ENCODE measurements around the gene MYO16. TPM values are rescaled to one million over a fixed set of nuclear protein-coding genes. Genes with fewer than 3 reads are reported as not detected.

The MYO16 gene
- total RNA-seq, 4 donors from 2014 or later = 0.54 to 3.8 (median 1.5) TPM

DNA sequence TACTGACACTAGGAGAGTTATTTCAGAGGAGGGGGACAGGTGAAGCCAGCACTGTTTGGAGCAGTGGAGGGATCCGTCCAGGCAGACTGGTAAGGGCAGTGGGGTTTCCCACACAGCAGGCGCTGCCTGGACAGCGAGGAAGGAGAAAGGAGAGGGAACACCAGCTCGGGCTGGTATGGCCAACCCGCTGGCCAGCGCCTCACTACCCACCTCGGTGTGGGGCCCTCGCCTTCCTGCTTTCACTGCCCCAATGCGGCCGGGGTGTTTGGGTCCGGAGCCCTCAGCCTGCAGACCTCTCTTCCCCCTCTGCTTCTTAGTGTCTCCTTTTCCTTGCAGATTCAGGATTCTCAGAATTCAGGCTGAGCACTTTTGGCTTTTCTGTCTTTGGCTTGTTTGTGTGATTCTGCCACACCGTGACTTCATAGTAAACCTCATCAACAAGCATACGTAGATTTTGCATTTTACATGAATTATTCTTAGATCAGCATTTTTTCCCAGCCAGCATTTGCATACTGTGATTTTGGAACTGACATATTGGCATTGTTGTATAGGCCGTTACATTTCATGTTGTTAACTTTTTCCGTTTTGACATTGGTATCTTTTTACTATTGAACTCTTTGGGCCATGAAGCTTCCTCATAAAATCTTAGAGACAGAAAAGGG is 294.1 kb downstream of the MYO16 start:
- H3K27me3 ChIP-seq = no peaks in the 10 kb centered on the region
- H3K4me3 ChIP-seq = no peak overlapping the region
- no peak for TF ChIP-seq POLR2A (IDR thresholded peaks at IDR 0.05)
- TF ChIP-seq EP300 (IDR thresholded peaks at IDR 0.05) = no peak
- no peak for TF ChIP-seq CTCF (IDR thresholded peaks at IDR 0.05)
- TF ChIP-seq POLR2AphosphoS5 (IDR thresholded peaks at IDR 0.05) = no peak
- 87 to 92% methylated on average over 4 to 10 of the region's 15 CpGs for WGBS, 2 donors (ENCODE audit: low coverage in 1 of 2)
- H3K4me1 ChIP-seq = peaks cover 0 to 9% (median 0%) of the 10 kb centered on the region in 3 donors
- no peak for ATAC-seq
- H3K36me3 ChIP-seq = no peaks in the 10 kb centered on the region
- no peak overlapping the region for H3K27ac ChIP-seq
- H3K9me3 ChIP-seq = no peaks in the 10 kb centered on the region

GRCh38 chr13:108924134-108924533 is 294.7 kb downstream of the MYO16 start:
- no peaks in the 10 kb centered on the region for H3K36me3 ChIP-seq
- no peaks in the 10 kb centered on the region for H3K27me3 ChIP-seq
- TF ChIP-seq CTCF (IDR thresholded peaks at IDR 0.05) (no peak), EP300 (IDR thresholded peaks at IDR 0.05) (no peak), POLR2AphosphoS5 (IDR thresholded peaks at IDR 0.05) (no peak), POLR2A (IDR thresholded peaks at IDR 0.05) (no peak)
- no peak overlapping the region for H3K4me3 ChIP-seq
- no peak for ATAC-seq
- no peak overlapping the region for H3K27ac ChIP-seq
- H3K9me3 ChIP-seq = no peaks in the 10 kb centered on the region
- peaks cover 0 to 8% (median 0%) of the 10 kb centered on the region in 3 donors for H3K4me1 ChIP-seq
- WGBS, 2 donors (ENCODE audit: low coverage in 1 of 2) = 58 to 73% methylated on average over 3 to 5 of the region's 5 CpGs

DNA sequence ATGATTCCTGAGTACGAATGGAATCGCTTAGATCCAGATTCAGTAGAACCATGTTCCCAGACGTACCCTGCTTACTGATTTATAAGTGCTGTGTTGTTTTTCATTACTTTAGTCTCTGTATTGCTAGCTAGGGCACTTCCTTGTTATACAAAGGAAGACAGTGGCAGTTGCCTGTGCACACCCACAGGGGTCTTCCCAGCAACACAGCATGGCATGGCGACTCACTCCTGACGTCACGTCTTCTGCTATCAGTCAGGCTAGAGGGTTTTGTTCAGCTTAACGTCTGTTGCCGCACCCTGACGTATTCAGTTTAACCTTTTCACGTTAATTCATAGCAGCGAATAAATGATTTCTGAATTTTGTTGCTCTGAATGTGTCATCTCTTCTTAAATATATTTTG is 295.1 kb downstream of the MYO16 start:
- H3K9me3 ChIP-seq = no peaks in the 10 kb centered on the region
- no peak for TF ChIP-seq POLR2AphosphoS5 (IDR thresholded peaks at IDR 0.05)
- WGBS, 2 donors (ENCODE audit: low coverage in 1 of 2) = 92 to 96% methylated on average over 11 of the region's 11 CpGs
- peaks cover 0 to 4% (median 0%) of the 10 kb centered on the region in 3 donors for H3K4me1 ChIP-seq
- H3K4me3 ChIP-seq = no peak overlapping the region
- H3K27me3 ChIP-seq = no peaks in the 10 kb centered on the region
- no peak for ATAC-seq
- no peak overlapping the region for H3K27ac ChIP-seq
- H3K36me3 ChIP-seq = no peaks in the 10 kb centered on the region

GRCh38 chr13:108925070-108925469 is 295.7 kb downstream of the MYO16 start:
- TF ChIP-seq EP300 (IDR thresholded peaks at IDR 0.05) (no peak), POLR2A (IDR thresholded peaks at IDR 0.05) (no peak), POLR2AphosphoS5 (IDR thresholded peaks at IDR 0.05) (no peak), CTCF (IDR thresholded peaks at IDR 0.05) (no peak)
- 88 to 100% methylated on average over 2 to 6 of the region's 6 CpGs for WGBS, 2 donors (ENCODE audit: low coverage in 1 of 2)
- Histone ChIP-seq H3K27ac (no peak overlapping the region), H3K4me3 (no peak overlapping the region), H3K27me3 (no peaks in the 10 kb centered on the region), H3K36me3 (no peaks in the 10 kb centered on the region), H3K4me1 (peaks cover 0 to under 1% (median 0%) of the 10 kb centered on the region in 3 donors), H3K9me3 (no peaks in the 10 kb centered on the region)
- no peak for ATAC-seq

DNA sequence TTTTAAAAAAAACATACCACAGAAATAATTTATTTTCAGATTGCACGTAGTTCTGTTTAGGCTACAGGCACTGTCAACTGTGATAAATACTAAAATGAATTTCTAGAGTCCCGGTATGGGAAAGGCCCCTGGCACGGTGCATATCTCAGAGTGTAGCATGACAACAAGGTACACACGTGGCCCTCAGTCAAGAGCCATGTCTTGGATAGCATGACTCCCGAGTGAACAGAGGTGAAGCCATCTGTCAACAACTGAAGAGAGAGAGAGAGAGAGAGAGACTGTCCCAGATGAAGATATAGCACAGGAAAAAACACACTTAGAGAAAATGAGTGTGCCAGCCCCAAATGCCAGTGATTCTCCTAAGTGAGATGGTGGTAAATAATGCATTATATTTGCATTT is 297.5 kb downstream of the MYO16 start:
- WGBS, 2 donors (ENCODE audit: low coverage in 1 of 2) = 41 to 45% methylated on average over 5 of the region's 5 CpGs
- ATAC-seq = no peak
- TF ChIP-seq POLR2A (IDR thresholded peaks at IDR 0.05) (no peak), POLR2AphosphoS5 (IDR thresholded peaks at IDR 0.05) (no peak)
- Histone ChIP-seq H3K27ac (no peak overlapping the region), H3K4me3 (no peak overlapping the region), H3K9me3 (no peaks in the 10 kb centered on the region), H3K27me3 (no peaks in the 10 kb centered on the region), H3K4me1 (no peaks in the 10 kb centered on the region), H3K36me3 (no peaks in the 10 kb centered on the region)

- H3K4me3 ChIP-seq = no peak overlapping the region
- no peak overlapping the region for H3K27ac ChIP-seq
- H3K27me3 ChIP-seq = no peaks in the 10 kb centered on the region
- TF ChIP-seq EP300 (IDR thresholded peaks at IDR 0.05) = no peak
- no peak for TF ChIP-seq POLR2AphosphoS5 (IDR thresholded peaks at IDR 0.05)
- no peak for TF ChIP-seq POLR2A (IDR thresholded peaks at IDR 0.05)
- TF ChIP-seq CTCF (IDR thresholded peaks at IDR 0.05) = no peak
- WGBS, 2 donors (ENCODE audit: low coverage in 1 of 2) = 100% methylated on average over 1 of the region's 16 CpGs; no CpG with 5 or more reads in 1 of the 2 donors
- no peak for ATAC-seq
- H3K4me1 ChIP-seq = no peaks in the 10 kb centered on the region
- no peaks in the 10 kb centered on the region for H3K36me3 ChIP-seq
- H3K9me3 ChIP-seq = no peaks in the 10 kb centered on the region
Measured at GRCh38 chr13:108927615-108928014, 298.2 kb downstream of the MYO16 start.

Measured in gastroesophageal sphincter (tissue), 4 donors.